ENCODE results near the gene SNX25. TPM values are rescaled to one million over a fixed set of nuclear protein-coding genes. Genes with fewer than 3 reads are reported as not detected.

SNX25 gene
- total RNA-seq, 2 experiments from 2014 or later = 12.4 to 14.3 TPM

DNA sequence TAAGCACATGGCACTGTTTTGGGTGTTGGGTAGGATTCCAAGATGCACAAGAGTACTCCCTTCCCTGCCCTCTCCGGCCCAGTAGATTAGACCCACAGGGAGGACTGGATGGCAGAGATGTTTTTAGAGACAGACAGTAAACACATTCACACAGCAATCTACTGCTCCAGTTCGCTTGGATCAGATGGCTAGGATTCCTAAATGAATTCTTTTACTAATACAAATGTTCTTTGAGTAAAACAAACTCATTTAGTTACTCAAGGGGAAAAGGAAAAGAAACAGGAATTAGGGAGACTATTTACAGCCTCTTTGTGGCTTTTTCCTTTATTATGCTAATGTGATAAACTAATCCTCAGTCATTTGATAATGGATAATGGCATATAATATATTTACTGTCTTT is 5.9 kb downstream of the SNX25 start:
- Mint-ChIP-seq H3K27ac (no peak overlapping the region), H3K4me3 (no peak overlapping the region), H3K9me3 (no peaks in the 10 kb centered on the region), H3K4me1 (peaks cover 29% of the 10 kb centered on the region), H3K27me3 (no peaks in the 10 kb centered on the region), H3K36me3 (peaks cover 2% of the 10 kb centered on the region)
- DNase-seq = no peak

DNA sequence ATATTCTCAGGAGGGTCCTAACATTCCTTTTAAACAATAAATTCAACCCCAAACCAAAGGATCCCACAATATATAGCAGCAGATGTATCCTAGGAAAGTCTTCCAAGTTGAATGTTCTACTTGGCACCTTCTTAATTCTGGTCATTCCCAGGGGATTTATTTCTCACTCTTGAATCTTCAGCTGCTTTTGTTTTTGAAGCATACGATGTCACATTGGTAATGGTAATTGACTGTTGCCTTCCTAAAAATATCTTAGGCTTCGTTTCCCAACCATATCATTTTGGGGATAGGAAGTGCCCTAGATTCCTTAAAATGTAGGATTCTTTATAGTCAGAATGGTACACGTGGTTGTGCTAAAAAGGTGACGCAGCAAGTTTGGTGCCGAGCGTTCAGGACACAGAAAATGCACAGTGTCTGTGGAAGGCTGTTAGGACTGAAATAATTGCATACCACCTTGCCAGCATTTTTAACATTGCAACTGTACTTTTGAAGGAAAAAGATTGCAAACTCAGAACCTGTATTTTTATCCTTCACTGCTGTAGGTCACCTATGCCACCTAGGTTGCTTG is 8.1 kb downstream of the SNX25 start:
- H3K4me3 Mint-ChIP-seq = no peak overlapping the region
- H3K27me3 Mint-ChIP-seq = no peaks in the 10 kb centered on the region
- H3K27ac Mint-ChIP-seq = no peak overlapping the region
- DNase-seq = no peak
- peaks cover 9% of the 10 kb centered on the region for H3K36me3 Mint-ChIP-seq
- peaks cover 19% of the 10 kb centered on the region for H3K4me1 Mint-ChIP-seq
- H3K9me3 Mint-ChIP-seq = no peaks in the 10 kb centered on the region

DNA sequence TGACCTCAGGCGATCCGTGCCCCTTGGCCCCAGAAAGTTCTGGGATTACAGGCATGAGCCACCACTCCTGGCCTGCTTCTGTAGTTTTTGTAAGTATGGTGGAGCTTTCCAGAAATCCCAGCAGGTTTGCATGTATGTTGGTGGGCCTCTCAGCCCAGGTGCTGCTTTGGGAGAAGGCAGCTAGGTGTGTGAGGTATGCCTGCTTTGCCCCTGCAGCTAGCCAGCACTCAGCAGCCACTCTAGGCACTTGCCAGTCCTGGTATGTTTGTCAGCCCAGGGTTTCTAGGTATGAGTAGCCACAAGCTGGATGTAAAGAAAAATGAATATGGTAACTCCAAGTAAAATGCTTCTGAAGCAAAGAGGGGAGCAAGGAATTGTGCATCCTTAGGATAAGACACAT is 8.9 kb downstream of the SNX25 start:
- Mint-ChIP-seq H3K36me3 (peaks cover 9% of the 10 kb centered on the region), H3K9me3 (no peaks in the 10 kb centered on the region), H3K4me3 (no peak overlapping the region), H3K4me1 (peaks cover 16% of the 10 kb centered on the region), H3K27me3 (no peaks in the 10 kb centered on the region), H3K27ac (no peak overlapping the region)
- no peak for DNase-seq

DNA sequence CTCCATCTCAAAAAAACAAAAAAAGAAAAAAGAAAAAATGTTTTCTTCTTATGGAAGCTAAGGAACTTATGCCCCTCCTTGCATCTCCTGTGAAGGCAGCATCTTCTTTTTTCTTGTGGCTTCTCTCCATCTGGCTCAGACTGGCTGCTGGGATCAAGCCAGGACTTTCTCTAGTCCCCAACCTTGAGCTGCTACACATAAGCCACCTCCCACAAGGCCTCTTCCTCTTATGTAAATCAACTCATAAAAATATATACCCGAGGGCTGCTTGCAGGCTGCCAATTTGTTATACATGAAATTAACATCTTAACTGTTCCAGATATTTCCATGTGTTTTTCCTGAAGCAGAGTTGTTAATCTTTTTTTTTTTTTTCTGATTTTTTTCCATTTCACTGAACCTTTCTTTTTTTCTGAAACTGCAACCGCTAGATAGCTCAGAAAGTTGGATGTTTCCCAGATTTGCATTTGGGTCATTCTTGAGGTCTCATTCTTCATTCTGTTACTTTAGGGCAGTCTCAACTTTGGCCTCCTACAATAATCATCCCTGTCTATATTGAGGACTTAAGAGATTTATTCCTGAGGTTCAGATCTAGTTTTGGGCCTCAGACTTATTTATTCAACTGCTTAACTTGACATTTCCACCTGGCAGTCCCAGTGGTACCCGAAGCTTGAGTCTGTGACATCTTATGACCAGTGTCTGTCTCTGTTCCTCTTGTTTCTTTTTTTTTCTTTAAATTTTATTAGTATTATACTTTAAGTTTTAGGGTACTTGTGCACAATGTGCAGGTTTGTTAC is 10.3 kb downstream of the SNX25 start:
- Mint-ChIP-seq H3K27ac (no peak overlapping the region), H3K36me3 (peaks cover 8% of the 10 kb centered on the region), H3K4me1 (peaks cover 16% of the 10 kb centered on the region), H3K9me3 (no peaks in the 10 kb centered on the region), H3K27me3 (no peaks in the 10 kb centered on the region), H3K4me3 (no peak overlapping the region)
- no peak for DNase-seq

DNA sequence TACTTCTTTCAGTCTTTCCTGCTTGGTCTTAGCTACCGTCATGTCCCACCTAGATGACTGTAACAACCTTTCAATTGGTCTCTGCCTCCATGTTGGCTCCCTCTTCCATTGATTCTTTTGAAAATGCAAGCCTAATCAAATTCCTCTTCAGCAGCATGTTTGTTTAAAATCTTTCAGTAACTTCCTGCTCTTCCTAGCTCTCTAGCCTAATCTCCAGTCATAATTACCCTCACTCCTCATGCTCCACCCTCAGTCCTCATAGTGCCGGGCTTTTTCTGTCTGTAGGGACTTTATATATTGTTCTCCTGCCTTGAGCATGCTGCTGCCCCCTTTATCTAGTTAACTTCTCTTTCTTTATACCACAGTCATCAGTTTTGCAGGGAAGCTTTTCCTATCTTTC is 12.1 kb downstream of the SNX25 start:
- no peaks in the 10 kb centered on the region for H3K9me3 Mint-ChIP-seq
- no peak for DNase-seq
- peaks cover 13% of the 10 kb centered on the region for H3K4me1 Mint-ChIP-seq
- peaks cover 8% of the 10 kb centered on the region for H3K36me3 Mint-ChIP-seq
- H3K27me3 Mint-ChIP-seq = no peaks in the 10 kb centered on the region
- no peak overlapping the region for H3K4me3 Mint-ChIP-seq
- H3K27ac Mint-ChIP-seq = no peak overlapping the region

DNA sequence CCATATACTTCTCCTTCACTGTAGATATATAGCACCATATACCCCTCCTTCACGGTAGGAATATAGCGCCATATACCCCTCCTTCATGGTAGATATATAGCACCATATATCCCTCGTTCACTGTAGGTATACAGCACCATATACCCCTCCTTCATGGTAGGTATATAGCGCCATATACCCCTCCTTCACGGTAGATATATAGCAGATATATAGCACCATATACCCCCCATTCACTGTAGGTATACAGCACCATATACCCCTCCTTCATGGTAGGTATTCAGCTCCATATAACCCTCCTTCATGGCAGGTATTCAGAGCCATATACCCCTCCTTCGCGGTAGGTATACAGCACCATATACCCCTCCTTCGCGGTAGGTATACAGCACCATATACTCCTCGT is 12.5 kb downstream of the SNX25 start:
- Mint-ChIP-seq H3K36me3 (peaks cover 8% of the 10 kb centered on the region), H3K27me3 (no peaks in the 10 kb centered on the region), H3K27ac (no peak overlapping the region), H3K9me3 (no peaks in the 10 kb centered on the region), H3K4me1 (peaks cover 14% of the 10 kb centered on the region), H3K4me3 (no peak overlapping the region)
- no peak for DNase-seq

DNA sequence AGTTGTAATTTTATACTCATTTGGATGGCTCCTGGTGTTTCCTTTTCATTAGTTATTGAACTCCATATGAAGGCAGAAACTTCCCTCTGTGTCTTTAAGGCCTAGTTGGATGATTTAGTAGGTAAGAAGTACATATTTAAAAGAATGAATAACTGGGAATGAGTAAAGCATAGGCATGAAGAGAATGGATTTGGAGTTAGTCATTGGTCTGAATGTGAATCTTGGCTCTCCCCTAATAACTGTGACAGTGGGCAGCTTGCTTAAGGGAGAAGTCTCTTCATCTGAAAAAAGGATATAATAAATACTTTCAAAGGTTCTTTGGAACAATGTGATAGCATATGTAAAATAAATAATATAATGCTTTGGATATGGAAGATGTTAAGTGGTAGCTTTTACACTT is 13.2 kb downstream of the SNX25 start:
- Mint-ChIP-seq H3K27me3 (no peaks in the 10 kb centered on the region), H3K27ac (no peak overlapping the region), H3K36me3 (peaks cover 8% of the 10 kb centered on the region)

DNA sequence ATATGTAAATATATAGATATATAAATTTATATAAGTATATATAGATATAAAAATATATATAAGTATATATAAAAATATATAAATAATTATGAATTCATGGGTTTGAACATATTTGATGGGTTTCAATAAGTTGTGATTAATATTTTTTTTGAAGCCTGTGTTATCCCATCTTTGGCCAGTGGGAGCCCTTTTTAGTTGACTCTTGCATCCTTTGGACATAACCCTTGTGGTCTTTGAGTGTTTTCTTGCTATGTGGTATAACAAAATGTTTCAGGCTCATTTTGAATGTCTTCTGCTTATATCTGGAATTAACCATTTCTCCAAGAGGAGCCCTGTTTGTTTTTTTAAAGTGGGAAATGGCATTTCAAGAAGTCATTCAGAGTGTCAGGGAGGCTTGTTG is 15.2 kb downstream of the SNX25 start:
- no peak overlapping the region for H3K4me3 Mint-ChIP-seq
- H3K4me1 Mint-ChIP-seq = peaks cover 6% of the 10 kb centered on the region
- no peak for DNase-seq
- H3K27ac Mint-ChIP-seq = no peak overlapping the region
- peaks cover 8% of the 10 kb centered on the region for H3K36me3 Mint-ChIP-seq
- no peaks in the 10 kb centered on the region for H3K27me3 Mint-ChIP-seq
- H3K9me3 Mint-ChIP-seq = no peaks in the 10 kb centered on the region

More for the DNA sequence above, 13.2 kb downstream of the SNX25 start:
- no peak for DNase-seq
- H3K4me3 Mint-ChIP-seq = no peak overlapping the region
- peaks cover 12% of the 10 kb centered on the region for H3K4me1 Mint-ChIP-seq
- H3K9me3 Mint-ChIP-seq = no peaks in the 10 kb centered on the region

DNA sequence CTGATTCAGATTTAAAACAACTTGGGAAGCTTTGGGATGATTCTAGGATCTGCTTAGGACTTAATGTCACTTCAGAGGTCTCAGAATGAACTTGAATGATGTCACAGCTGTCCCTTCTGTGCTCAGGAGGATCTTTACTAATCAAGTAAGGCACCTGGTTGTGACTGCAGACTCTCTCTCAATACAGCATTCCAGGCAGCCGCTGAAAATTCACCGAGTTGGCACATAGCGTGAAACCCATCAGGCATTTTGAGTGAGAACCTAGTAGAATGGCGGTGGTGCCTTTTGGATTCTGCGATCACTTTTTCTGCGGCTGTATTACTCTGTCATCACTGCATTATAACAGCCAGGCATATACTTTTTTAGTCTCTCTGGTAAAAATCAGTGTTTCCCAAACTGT is 16.5 kb downstream of the SNX25 start:
- Mint-ChIP-seq H3K27ac (no peak overlapping the region), H3K27me3 (no peaks in the 10 kb centered on the region), H3K4me1 (peaks cover 2% of the 10 kb centered on the region), H3K36me3 (peaks cover 8% of the 10 kb centered on the region), H3K9me3 (no peaks in the 10 kb centered on the region), H3K4me3 (no peak overlapping the region)
- DNase-seq = no peak

DNA sequence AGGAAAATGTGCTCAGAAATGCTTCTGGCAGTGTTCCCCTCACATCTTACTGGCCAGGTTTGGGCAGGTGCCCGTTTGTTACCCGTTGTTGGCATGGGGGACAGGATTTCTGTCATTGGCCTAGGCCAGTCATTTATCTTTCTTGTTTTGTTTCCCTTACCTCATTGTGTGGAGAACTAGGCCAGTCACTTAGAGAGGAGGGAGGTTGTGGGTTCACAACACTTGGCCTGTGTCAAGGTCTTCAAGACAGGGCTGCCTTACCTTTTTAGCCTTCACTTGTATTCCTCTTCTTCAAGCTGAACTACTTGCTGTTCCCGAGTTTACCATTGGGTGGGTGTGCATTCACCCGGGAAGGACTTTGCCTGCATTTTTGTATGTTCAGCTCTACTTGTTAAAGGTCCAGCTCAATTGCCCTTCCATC is 17.7 kb downstream of the SNX25 start:
- peaks cover 6% of the 10 kb centered on the region for H3K4me1 Mint-ChIP-seq
- H3K27ac Mint-ChIP-seq = no peak overlapping the region
- peaks cover 2% of the 10 kb centered on the region for H3K36me3 Mint-ChIP-seq
- DNase-seq = no peak
- no peaks in the 10 kb centered on the region for H3K9me3 Mint-ChIP-seq
- H3K4me3 Mint-ChIP-seq = no peak overlapping the region
- H3K27me3 Mint-ChIP-seq = no peaks in the 10 kb centered on the region

DNA sequence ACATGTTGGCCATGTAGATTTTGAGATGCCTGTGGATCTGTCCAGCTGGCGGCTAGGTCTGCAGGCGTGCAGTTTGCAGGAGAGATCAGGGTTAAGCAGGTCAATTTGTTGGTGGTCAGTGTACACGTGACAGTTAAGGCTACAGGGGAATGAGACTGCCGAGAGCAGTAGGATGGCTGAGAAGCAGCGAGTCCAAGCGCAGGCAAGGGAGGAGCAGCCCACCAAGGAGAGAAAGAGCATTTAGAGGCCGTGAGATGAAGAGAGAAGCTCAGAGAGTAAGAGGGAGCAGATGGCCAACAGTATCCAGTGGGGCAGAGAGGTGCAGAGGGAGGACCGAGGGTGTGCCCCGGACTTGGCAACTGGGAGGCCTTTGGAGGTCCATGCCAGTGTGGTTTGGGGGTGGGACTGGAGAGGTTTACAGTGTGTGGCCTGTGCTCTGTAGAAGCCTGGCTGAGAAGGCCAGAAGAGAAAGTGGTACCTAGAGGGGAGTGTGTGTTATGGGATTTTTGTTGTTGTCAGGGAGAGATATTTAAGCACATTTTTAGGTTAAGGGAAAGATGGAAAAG is 18.4 kb downstream of the SNX25 start:
- no peak overlapping the region for H3K4me3 Mint-ChIP-seq
- H3K27ac Mint-ChIP-seq = no peak overlapping the region
- no peaks in the 10 kb centered on the region for H3K9me3 Mint-ChIP-seq

DNA sequence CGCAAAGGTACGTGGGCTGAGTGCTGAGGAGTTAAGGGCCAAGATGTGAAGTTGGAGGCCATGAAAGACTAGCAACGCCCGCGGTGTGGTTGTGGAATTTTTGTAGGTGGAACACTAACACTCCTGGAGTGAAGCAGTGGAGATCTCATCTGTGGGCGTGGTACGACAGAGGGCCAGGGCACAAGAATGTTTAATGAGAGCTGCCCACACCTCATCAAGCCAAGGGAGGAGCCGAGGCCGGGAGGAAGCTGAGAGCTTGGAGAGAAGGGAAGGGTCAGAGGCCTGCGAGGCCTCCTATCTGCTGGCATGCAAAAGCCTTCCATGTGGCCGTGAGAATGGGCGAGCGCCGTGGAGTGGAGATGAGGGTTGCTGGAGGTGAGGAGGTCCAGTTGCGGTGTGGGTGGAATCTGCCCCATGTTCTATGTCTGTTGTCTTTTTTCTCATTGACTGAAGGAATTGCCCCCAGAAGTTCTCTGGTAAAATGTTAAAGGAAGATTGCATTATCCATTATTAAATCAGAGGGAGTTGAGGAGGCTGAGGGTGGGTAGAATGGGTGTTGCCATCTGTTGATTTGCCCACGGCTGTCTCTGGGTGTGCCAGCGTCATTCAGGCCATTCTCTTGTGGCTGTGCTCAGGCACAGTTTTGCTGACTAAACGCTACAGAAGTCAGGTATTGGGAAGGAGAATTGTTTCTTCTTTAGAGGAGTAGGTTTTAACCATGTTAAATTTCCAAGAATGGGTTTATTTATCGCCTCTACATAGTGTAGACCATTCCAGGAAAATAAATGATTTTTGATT is 19.8 kb downstream of the SNX25 start:
- Mint-ChIP-seq H3K4me1 (peaks cover 10% of the 10 kb centered on the region), H3K27ac (no peak overlapping the region), H3K9me3 (no peaks in the 10 kb centered on the region), H3K4me3 (no peak overlapping the region), H3K27me3 (no peaks in the 10 kb centered on the region), H3K36me3 (no peaks in the 10 kb centered on the region)
- DNase-seq = no peak

More for the DNA sequence above, 18.4 kb downstream of the SNX25 start:
- no peak for DNase-seq
- Mint-ChIP-seq H3K27me3 (no peaks in the 10 kb centered on the region), H3K36me3 (no peaks in the 10 kb centered on the region), H3K4me1 (peaks cover 10% of the 10 kb centered on the region)

DNA sequence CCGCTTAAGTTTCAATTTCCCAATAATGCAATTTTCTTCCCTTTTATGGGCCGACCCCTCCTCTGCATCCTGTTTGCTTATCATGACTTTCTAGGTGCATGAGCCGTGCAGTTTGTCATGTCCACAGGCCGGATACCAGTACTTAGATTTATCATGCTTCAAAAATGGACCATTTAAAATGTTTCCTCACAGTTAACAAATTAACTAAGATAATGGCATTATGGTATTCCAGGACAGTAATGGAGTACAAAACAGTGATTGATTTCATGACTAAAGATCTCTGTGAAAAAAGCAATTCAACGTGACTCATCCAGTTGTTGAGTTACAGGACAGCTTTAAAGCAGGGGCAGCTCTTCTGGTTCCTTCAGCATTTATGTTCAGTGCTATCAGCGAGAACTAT is 23.0 kb downstream of the SNX25 start:
- Mint-ChIP-seq H3K36me3 (no peaks in the 10 kb centered on the region), H3K27me3 (no peaks in the 10 kb centered on the region), H3K4me3 (no peak overlapping the region), H3K27ac (no peak overlapping the region), H3K4me1 (peaks cover 11% of the 10 kb centered on the region), H3K9me3 (no peaks in the 10 kb centered on the region)
- DNase-seq = no peak

DNA sequence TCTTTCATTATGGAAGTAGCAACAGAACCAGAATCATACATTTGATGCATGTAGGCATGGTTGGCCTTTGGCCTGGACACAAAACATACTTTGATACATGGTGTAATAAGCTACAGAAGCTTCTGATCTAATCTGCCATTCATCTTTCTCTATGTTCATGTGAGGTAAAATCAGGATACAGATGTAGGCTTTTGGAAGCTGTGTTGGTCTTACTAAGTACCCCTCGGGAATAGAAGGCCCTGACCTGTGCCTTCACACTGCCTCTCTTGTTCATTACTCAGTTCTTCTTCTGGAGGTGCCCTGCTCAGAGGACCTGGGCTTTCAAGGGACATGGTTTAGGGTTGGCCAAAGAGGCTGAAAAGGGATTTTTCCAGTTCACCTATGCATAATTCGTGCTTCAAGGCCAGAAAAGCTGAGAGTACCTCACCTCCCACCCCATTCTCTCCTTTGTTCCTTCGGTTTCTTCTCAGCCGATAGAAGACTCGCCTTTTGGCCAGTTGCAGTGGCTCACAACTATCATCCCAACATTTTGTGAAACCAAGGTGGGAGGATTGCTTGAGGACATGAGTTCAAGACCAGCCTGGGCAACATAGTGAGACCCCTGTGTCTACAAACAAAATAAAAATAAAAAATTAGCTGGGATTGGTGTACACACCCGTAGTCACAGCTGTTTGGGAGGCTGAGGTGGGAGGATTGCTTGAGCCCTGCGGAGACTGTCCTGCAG is 25.9 kb downstream of the SNX25 start:
- Mint-ChIP-seq H3K27me3 (no peaks in the 10 kb centered on the region), H3K27ac (no peak overlapping the region), H3K9me3 (peaks cover 8% of the 10 kb centered on the region), H3K4me3 (no peak overlapping the region), H3K4me1 (peaks cover 21% of the 10 kb centered on the region), H3K36me3 (peaks cover 13% of the 10 kb centered on the region)
- no peak for DNase-seq

Measured in activated naive CD8-positive, alpha-beta T cell treated with anti-CD3 and anti-CD28 coated beads for 36 hours (primary cell).